Gastroesophageal sphincter (tissue), 4 donors: ENCODE results near the gene SIGLEC6. TPM values are rescaled to one million over a fixed set of nuclear protein-coding genes. Genes with fewer than 3 reads are reported as not detected.

Experiments
- ATAC-seq: fragments of 150-250 bp; one replicate; pipeline ENCODE4 v1.9.1; 2016; ENCODE audit warnings: mild to moderate bottlenecking, moderate library complexity
- H3K27ac ChIP-seq, 4 donors: fragments of 200-600 bp; sonication (generic) in 3 of 4; 1 replicate in 3 of 4; 2 replicates in 1 of 4; pipeline ENCODE4 v1.5.1; 2016 to 2019
- H3K27me3 ChIP-seq: fragments of 200-600 bp; sonication (generic); one replicate; pipeline ENCODE4 v1.5.1; 2019
- H3K36me3 ChIP-seq, 2 donors: fragments of 200-600 bp; sonication (generic); one replicate each; pipeline ENCODE4 v1.5.1; 2019; ENCODE audit warnings: control low read depth in 1 of 2
- H3K4me1 ChIP-seq, 3 donors: fragments of 200-600 bp; sonication (generic); 1 replicate in 2 of 3; 2 replicates in 1 of 3; pipeline ENCODE4 v1.5.1; 2016 to 2019; ENCODE audit warnings: control low read depth in 2 of 3
- H3K4me3 ChIP-seq, 2 donors: fragments of 200-600 bp; sonication (generic); one replicate each; pipeline ENCODE4 v1.5.1; 2019; ENCODE audit warnings: mild to moderate bottlenecking in 1 of 2, moderate library complexity in 1 of 2
- H3K9me3 ChIP-seq, 3 donors: fragments of 200-600 bp; sonication (generic); one replicate each; pipeline ENCODE4 v1.5.1; 2017 to 2019; ENCODE audit warnings: control low read depth in 2 of 3
- CTCF ChIP-seq, 4 experiments: fragments of 200-600 bp in 2 of 4; fragments of 450-650 bp in 2 of 4; sonication (generic) in 1 of 4; IDR thresholded peaks; one replicate each; pipeline ENCODE4 v1.5.1; 2017 to 2019; ENCODE audit warnings: antibody characterized with exemption in 4 of 4, mild to moderate bottlenecking in 2 of 4, moderate library complexity in 2 of 4
- EP300 ChIP-seq: sonication (generic); formaldehyde crosslinking; IDR thresholded peaks from one replicate; pipeline ENCODE4 v1.6.1; 2017; ENCODE audit warnings: antibody characterized with exemption, mild to moderate bottlenecking
- POLR2A ChIP-seq, 2 donors: fragments of 450-650 bp; IDR thresholded peaks; one replicate each; pipeline ENCODE4 v1.6.1; 2017; ENCODE audit warnings: antibody characterized with exemption in 2 of 2, mild to moderate bottlenecking in 2 of 2, moderate library complexity in 1 of 2
- POLR2AphosphoS5 ChIP-seq: sonication (generic); formaldehyde crosslinking; IDR thresholded peaks from one replicate; pipeline ENCODE4 v1.6.1; 2017; ENCODE audit warnings: antibody characterized with exemption
- WGBS, 2 donors: methylation state at CpG; one replicate each; pipeline ENCODE4 v1.1.5; 2018; ENCODE audit warnings: low coverage in 1 of 2; 5-methylcytosine and 5-hydroxymethylcytosine counted together
- total RNA-seq, 4 donors: library from RNA; depleted of rRNA; stranded (reverse); fragments of >200 nt; gene quantifications; one replicate each; pipeline ENCODE4 v1.1.0, GENCODE V29; 2016

The SIGLEC6 gene
- total RNA-seq, 4 donors from 2014 or later, result 0.59 to 3.9 (median 3.1) TPM

GRCh38 chr19:51565583-51565982 lies 34.1 kb upstream of the SIGLEC6 start:
- H3K27ac ChIP-seq, result no peak overlapping the region
- H3K4me3 ChIP-seq, result no peak overlapping the region
- TF ChIP-seq POLR2A (IDR thresholded peaks at IDR 0.05) (no peak), POLR2AphosphoS5 (no peak), CTCF (IDR thresholded peaks at IDR 0.05) (no peak), EP300 (no peak)
- H3K27me3 ChIP-seq, result peaks cover 48% of the 10 kb centered on the region
- no peaks in the 10 kb centered on the region for H3K9me3 ChIP-seq
- 49% methylated on average over 4 of the region's 4 CpGs; no CpG with 5 or more reads in 1 of the 2 donors for WGBS, 2 donors
- no peaks in the 10 kb centered on the region for H3K36me3 ChIP-seq
- peaks cover 0 to 2% (median 0%) of the 10 kb centered on the region in 3 donors for H3K4me1 ChIP-seq
- ATAC-seq, result no peak

GRCh38 chr19:51564791-51565190 lies 33.3 kb upstream of the SIGLEC6 start:
- 43% methylated on average over 4 of the region's 6 CpGs; no CpG with 5 or more reads in 1 of the 2 donors for WGBS, 2 donors
- Histone ChIP-seq H3K27ac (no peak overlapping the region), H3K4me1 (no peaks in the 10 kb centered on the region), H3K9me3 (no peaks in the 10 kb centered on the region), H3K36me3 (no peaks in the 10 kb centered on the region), H3K27me3 (peaks cover 55% of the 10 kb centered on the region), H3K4me3 (no peak overlapping the region)
- TF ChIP-seq EP300, result no peak
- TF ChIP-seq CTCF (IDR thresholded peaks at IDR 0.05), result no peak
- no peak for TF ChIP-seq POLR2A (IDR thresholded peaks at IDR 0.05)
- TF ChIP-seq POLR2AphosphoS5, result no peak
- no peak for ATAC-seq

DNA sequence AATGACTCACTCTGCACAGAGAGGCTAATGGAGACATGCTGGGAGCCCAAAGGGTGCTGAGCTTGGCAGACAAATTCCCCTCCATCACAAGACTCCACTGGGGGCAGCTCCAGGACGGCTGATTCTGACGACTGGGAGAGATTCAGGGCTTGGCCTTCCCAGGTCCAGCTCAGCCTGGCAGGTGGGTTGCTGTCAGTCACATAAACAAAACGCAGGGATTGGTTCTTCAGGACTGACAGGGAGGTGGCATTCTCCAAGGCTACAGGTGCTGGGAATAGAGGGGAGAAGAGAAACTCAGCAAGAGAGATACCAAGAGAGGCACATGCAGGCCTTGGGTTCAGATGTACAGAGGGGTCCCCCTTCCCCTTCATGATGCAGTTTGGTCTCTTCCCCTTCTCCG lies 28.9 kb upstream of the SIGLEC6 start:
- Histone ChIP-seq H3K9me3 (no peaks in the 10 kb centered on the region), H3K4me3 (no peak overlapping the region), H3K27ac (no peak overlapping the region), H3K27me3 (peaks cover 65% of the 10 kb centered on the region), H3K36me3 (no peaks in the 10 kb centered on the region), H3K4me1 (no peaks in the 10 kb centered on the region)
- 30% methylated on average over 2 of the region's 4 CpGs; no CpG with 5 or more reads in 1 of the 2 donors for WGBS, 2 donors
- ATAC-seq, result no peak
- no peak for TF ChIP-seq CTCF (IDR thresholded peaks at IDR 0.05)
- no peak for TF ChIP-seq EP300
- TF ChIP-seq POLR2AphosphoS5, result no peak

DNA sequence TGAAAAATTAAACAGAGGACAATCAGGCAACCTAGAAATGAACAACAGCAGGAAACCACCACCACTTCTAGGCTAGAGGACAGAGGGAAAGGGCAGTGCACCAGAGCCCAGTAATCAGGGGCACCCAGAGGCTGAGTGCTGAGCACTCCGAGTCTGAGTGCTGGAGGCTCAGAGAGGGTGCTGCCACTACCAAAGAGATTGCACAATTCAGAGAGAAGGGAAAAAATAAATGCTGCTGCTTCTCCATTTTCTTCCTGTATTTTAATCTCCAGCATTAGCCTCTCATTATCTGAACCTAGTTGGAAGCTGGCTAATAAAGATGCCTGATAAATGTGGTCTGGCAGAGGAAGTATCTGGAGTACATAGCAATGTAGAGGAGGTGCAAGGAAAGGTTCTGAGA lies 27.8 kb upstream of the SIGLEC6 start:
- Histone ChIP-seq H3K27ac (no peak overlapping the region), H3K36me3 (no peaks in the 10 kb centered on the region), H3K9me3 (no peaks in the 10 kb centered on the region), H3K4me3 (no peak overlapping the region), H3K4me1 (no peaks in the 10 kb centered on the region), H3K27me3 (peaks cover 64% of the 10 kb centered on the region)
- TF ChIP-seq EP300 (no peak), CTCF (IDR thresholded peaks at IDR 0.05) (no peak), POLR2AphosphoS5 (no peak)
- ATAC-seq, result no peak
- WGBS, 2 donors, result 38 to 75% methylated on average over 1 of the region's 1 CpG

- Histone ChIP-seq H3K27me3 (peaks cover 77% of the 10 kb centered on the region), H3K36me3 (no peaks in the 10 kb centered on the region), H3K9me3 (no peaks in the 10 kb centered on the region), H3K4me1 (no peaks in the 10 kb centered on the region), H3K27ac (no peak overlapping the region), H3K4me3 (no peak overlapping the region)
- TF ChIP-seq EP300 (no peak), POLR2A (IDR thresholded peaks at IDR 0.05) (no peak), POLR2AphosphoS5 (no peak), CTCF (IDR thresholded peaks at IDR 0.05) (no peak)
- 22 to 34% methylated on average over 4 to 5 of the region's 20 CpGs for WGBS, 2 donors
- no peak for ATAC-seq
These were observed 21.7 kb upstream of the SIGLEC6 start for GRCh38 chr19:51552996-51553725.
